HG02840 (cell line): ENCODE data around the gene TSPEAR.

Source experiments
- ATAC-seq: cut with Tn5 transposase; IDR thresholded peaks from one replicate; pipeline ENCODE4 v1.9.1; 2021; ENCODE audit warnings: mild to moderate bottlenecking, moderate library complexity, moderate number of reproducible peaks; ENCODE audit not compliant: unreplicated experiment, low FRiP score

TSPEAR gene

GRCh38 chr21:44539046-44539445 is 172.3 kb downstream of the TSPEAR start:
- ATAC-seq: no peak

GRCh38 chr21:44537930-44538911 is 173.2 kb downstream of the TSPEAR start:
- ATAC-seq: no peak

GRCh38 chr21:44535963-44536362 is 175.4 kb downstream of the TSPEAR start:
- no peak for ATAC-seq

GRCh38 chr21:44534688-44535087 is 176.7 kb downstream of the TSPEAR start:
- ATAC-seq: no peak

- ATAC-seq: no peak
Measured at GRCh38 chr21:44533891-44534627, 177.3 kb downstream of the TSPEAR start.

GRCh38 chr21:44533121-44533890 is 178.1 kb downstream of the TSPEAR start:
- ATAC-seq: no peak

GRCh38 chr21:44532712-44533111 is 178.7 kb downstream of the TSPEAR start:
- ATAC-seq: no peak

- no peak for ATAC-seq
Measured at GRCh38 chr21:44531606-44532564, 179.5 kb downstream of the TSPEAR start.

- no peak for ATAC-seq
Measured at GRCh38 chr21:44530903-44531605, 180.3 kb downstream of the TSPEAR start.

- ATAC-seq: no peak
Measured at GRCh38 chr21:44530221-44530902, 181.0 kb downstream of the TSPEAR start.

- ATAC-seq: no peak
Measured at GRCh38 chr21:44529503-44530125, 181.8 kb downstream of the TSPEAR start.

- no peak for ATAC-seq
Measured at GRCh38 chr21:44529011-44529421, 182.4 kb downstream of the TSPEAR start.

- ATAC-seq: no peak
Measured at GRCh38 chr21:44528634-44528995, 182.8 kb downstream of the TSPEAR start.

GRCh38 chr21:44527983-44528633 is 183.3 kb downstream of the TSPEAR start:
- ATAC-seq: no peak

- ATAC-seq: no peak
Measured at GRCh38 chr21:44527156-44527982, 184.0 kb downstream of the TSPEAR start.

GRCh38 chr21:44526096-44526997 is 185.0 kb downstream of the TSPEAR start:
- no peak for ATAC-seq
